AG04449 (cell line): Measurements from ENCODE around the gene CFAP43.

Experiments
- CTCF ChIA-PET: fragments of 350-600 bp; formaldehyde crosslinking; extraction: SDS; loops from one replicate; lab custom pipeline; 2021; ENCODE audit warnings: antibody characterized with exemption; lab: Yijun Ruan, JAX
- POLR2A ChIA-PET: fragments of 400-600, 350-600 bp; formaldehyde crosslinking; extraction: SDS; loops from one replicate; lab custom pipeline; 2020; ENCODE audit warnings: antibody characterized with exemption, inconsistent platforms; lab: Yijun Ruan, JAX
- DNase-seq: peaks from one replicate; pipeline ENCODE4 v3.0.0-alpha.2; 2010; ENCODE audit warnings: low read depth, low spot score
- H3K4me3 ChIP-seq: 2 replicates; pipeline ENCODE4 v1.5.1; 2011; ENCODE audit warnings: low read depth, mild to moderate bottlenecking, control low read depth, low read length
- TF ChIP-seq, protein P1 (sequence below): IDR thresholded peaks from one replicate; pipeline ENCODE4 v1.5.1; 2011; ENCODE audit warnings: mild to moderate bottlenecking, moderate library complexity, low read length, control low read depth, inconsistent platforms; ENCODE audit not compliant: insufficient read depth; ENCODE audit errors: missing control alignments

CFAP43 gene

DNA sequence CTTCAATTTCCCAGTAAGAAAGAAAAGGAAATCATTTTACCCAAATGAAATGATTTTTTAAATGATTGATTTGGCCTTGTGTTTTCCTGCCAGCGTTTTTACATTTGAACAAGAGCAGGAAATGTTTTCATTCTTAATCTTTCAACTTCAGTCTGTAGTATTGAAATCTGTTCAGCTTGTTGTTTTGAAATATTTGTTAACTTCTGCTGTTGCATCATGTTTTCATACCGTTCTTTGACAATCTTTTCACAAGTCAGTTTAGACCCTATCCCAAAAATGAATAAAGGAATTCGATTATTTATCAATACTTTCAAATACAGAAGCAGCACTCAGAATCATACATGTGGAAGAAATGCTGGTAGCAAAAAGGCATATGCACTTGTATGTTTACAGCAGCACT lies 102.1 kb downstream of the CFAP43 start:
- POLR2A ChIA-PET = no interaction called here
- CTCF ChIA-PET = interaction anchor here (1.2 to 2.2 kb wide), 3 partner anchors 9 to 169 kb away, joined by 3 to 9 read pairs (median 6); partner anchors contain the start of gene SFR1
- DNase-seq = no peak
- TF ChIP-seq, protein P1, sequence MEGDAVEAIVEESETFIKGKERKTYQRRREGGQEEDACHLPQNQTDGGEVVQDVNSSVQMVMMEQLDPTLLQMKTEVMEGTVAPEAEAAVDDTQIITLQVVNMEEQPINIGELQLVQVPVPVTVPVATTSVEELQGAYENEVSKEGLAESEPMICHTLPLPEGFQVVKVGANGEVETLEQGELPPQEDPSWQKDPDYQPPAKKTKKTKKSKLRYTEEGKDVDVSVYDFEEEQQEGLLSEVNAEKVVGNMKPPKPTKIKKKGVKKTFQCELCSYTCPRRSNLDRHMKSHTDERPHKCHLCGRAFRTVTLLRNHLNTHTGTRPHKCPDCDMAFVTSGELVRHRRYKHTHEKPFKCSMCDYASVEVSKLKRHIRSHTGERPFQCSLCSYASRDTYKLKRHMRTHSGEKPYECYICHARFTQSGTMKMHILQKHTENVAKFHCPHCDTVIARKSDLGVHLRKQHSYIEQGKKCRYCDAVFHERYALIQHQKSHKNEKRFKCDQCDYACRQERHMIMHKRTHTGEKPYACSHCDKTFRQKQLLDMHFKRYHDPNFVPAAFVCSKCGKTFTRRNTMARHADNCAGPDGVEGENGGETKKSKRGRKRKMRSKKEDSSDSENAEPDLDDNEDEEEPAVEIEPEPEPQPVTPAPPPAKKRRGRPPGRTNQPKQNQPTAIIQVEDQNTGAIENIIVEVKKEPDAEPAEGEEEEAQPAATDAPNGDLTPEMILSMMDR = no peak
- H3K4me3 ChIP-seq = no peak overlapping the region

DNA sequence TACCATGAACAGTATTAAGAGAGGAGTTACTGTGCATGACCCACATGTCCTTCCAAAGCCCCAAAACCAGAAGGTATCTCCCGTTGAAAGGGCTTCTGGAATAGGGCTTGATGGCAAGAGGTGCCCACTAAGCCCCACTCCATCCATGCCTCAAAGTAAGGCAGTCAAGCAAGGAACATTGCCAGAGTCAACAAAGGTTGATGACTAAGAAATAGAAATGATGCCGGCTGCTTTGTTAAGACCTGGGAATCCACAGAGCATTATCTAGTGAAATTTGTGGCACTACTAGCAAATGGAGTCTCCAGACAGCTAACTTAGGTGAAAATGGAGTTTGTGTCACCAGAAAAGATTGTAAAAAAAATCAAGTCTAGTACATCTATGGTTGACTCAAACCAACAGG lies 104.0 kb downstream of the CFAP43 start:
- POLR2A ChIA-PET = no interaction called here
- CTCF ChIA-PET = interaction anchor here (0.8 to 10.6 kb wide), 3 partner anchors 19 to 83 kb away, joined by 3 to 148 read pairs (median 5); no protein-coding TSS in a partner anchor
- TF ChIP-seq, protein P1 = no peak
- DNase-seq = no peak
- H3K4me3 ChIP-seq = no peak overlapping the region

DNA sequence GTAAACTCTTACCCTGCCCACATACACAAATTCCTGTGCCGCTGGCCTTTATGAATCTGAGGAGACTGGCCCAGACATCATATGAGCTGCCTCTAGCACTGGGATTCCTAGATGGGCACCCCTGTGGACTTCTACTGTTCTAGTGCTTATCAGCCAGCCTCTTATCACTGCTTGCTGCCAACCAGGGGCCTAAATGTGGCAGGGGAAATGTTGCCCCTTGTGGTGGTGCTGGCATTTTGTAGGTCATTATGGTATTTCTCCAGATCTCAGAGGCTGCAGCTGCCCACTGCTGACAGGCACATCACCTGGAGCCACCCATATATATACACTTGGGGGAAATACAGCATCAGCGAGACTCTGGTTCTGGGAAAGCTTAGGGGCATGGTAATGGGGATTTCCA lies 104.8 kb downstream of the CFAP43 start:
- DNase-seq = no peak
- POLR2A ChIA-PET = no interaction called here
- CTCF ChIA-PET = interaction anchor here (0.8 to 10.6 kb wide), 5 partner anchors 10 to 81 kb away, joined by 3 to 148 read pairs (median 4); no protein-coding TSS in a partner anchor
- H3K4me3 ChIP-seq = no peak overlapping the region
- TF ChIP-seq, protein P1 = no peak

- CTCF ChIA-PET = interaction anchor here (0.8 to 10.6 kb wide), 13 partner anchors 8 to 236 kb away, joined by 3 to 148 read pairs (median 7); no protein-coding TSS in a partner anchor
- TF ChIP-seq, protein P1 = peak; percentile 29
- no peak overlapping the region for H3K4me3 ChIP-seq
- no peak for DNase-seq
- POLR2A ChIA-PET = no interaction called here
Measured at GRCh38 chr10:104123397-104123796, 108.8 kb downstream of the CFAP43 start.

- TF ChIP-seq, protein P1 = no peak
- ChIA-PET POLR2A (interaction anchor here (0.7 to 1.8 kb wide), 7 partner anchors 13 to 177 kb away, joined by 3 to 19 read pairs (median 4); partner anchors contain the start of gene GSTO1), CTCF (interaction anchor here (0.6 to 10.6 kb wide), 54 partner anchors 8 to 410 kb away, joined by 3 to 148 read pairs (median 4); no protein-coding TSS in a partner anchor)
- peak overlapping the region; percentile 86 for H3K4me3 ChIP-seq
- DNase-seq = no peak
Measured at GRCh38 chr10:104122225-104123107, 109.7 kb downstream of the CFAP43 start.
